HG03280 (cell line): Measurements from ENCODE around the gene APOA5.
A peak's percentile ranks its signal among the peaks of the same experiment; 100 is the strongest.
"Not testable (repeated sequence)": the region's sequence is repeated elsewhere in the genome, so short reads cannot be mapped to it uniquely, and the experiment has no call there.

Experiments
- ATAC-seq: cut with Tn5 transposase; IDR thresholded peaks from one replicate; pipeline ENCODE4 v1.9.1; 2021; ENCODE audit warnings: mild to moderate bottlenecking, moderate library complexity; ENCODE audit not compliant: unreplicated experiment

The APOA5 gene

GRCh38 chr11:116801662-116802061 is 10.0 kb upstream of the APOA5 start:
- ATAC-seq, result not testable (repeated sequence)

- ATAC-seq, result no peak
Measured at GRCh38 chr11:116800610-116801009, 8.9 kb upstream of the APOA5 start.

GRCh38 chr11:116798368-116798767 is 6.7 kb upstream of the APOA5 start:
- ATAC-seq, result no peak

GRCh38 chr11:116797816-116798215 is 6.1 kb upstream of the APOA5 start:
- no peak for ATAC-seq

GRCh38 chr11:116796548-116796947 is 4.9 kb upstream of the APOA5 start:
- ATAC-seq, result no peak

- no peak for ATAC-seq
Measured at GRCh38 chr11:116794851-116795250, 3.2 kb upstream of the APOA5 start.

- ATAC-seq, result no peak
Measured at GRCh38 chr11:116793772-116794097, 2.1 kb upstream of the APOA5 start.

GRCh38 chr11:116792869-116793771 is 1.4 kb upstream of the APOA5 start:
- no peak for ATAC-seq

GRCh38 chr11:116792144-116792868 is 627 bp upstream of the APOA5 start:
- no peak for ATAC-seq

GRCh38 chr11:116791002-116791812 is 472 bp downstream of the APOA5 start:
- ATAC-seq, result no peak

- no peak for ATAC-seq
Measured at GRCh38 chr11:116790167-116791001, 1.3 kb downstream of the APOA5 start.

- no peak for ATAC-seq
Measured at GRCh38 chr11:116788975-116789374, 2.7 kb downstream of the APOA5 start.

- ATAC-seq, result no peak
Measured at GRCh38 chr11:116788534-116788933, 3.1 kb downstream of the APOA5 start.

- peak; percentile 81 for ATAC-seq
Measured at GRCh38 chr11:116787786-116788486, 3.7 kb downstream of the APOA5 start, which contains the start of gene ZPR1. ZPR1 (minus strand) TSS chr11:116788023; CDS start chr11:116787990, 33 bp downstream.

- ATAC-seq, result peak; percentile 4
Measured at GRCh38 chr11:116787436-116787785, 4.3 kb downstream of the APOA5 start.

GRCh38 chr11:116786966-116787365 is 4.7 kb downstream of the APOA5 start:
- no peak for ATAC-seq

- no peak for ATAC-seq
Measured at GRCh38 chr11:116786326-116786725, 5.4 kb downstream of the APOA5 start.

- ATAC-seq, result no peak
Measured at GRCh38 chr11:116782728-116783127, 9.0 kb downstream of the APOA5 start.

GRCh38 chr11:116778556-116778955 is 13.1 kb downstream of the APOA5 start:
- no peak for ATAC-seq

GRCh38 chr11:116777056-116777455 is 14.6 kb downstream of the APOA5 start:
- ATAC-seq, result no peak
